HG03175 (cell line): ENCODE data around the gene B4GALT2.

Source experiments
- ATAC-seq: cut with Tn5 transposase; IDR thresholded peaks from one replicate; pipeline ENCODE4 v1.9.1; 2021; ENCODE audit warnings: mild to moderate bottlenecking, moderate library complexity; ENCODE audit not compliant: unreplicated experiment

The B4GALT2 gene

DNA sequence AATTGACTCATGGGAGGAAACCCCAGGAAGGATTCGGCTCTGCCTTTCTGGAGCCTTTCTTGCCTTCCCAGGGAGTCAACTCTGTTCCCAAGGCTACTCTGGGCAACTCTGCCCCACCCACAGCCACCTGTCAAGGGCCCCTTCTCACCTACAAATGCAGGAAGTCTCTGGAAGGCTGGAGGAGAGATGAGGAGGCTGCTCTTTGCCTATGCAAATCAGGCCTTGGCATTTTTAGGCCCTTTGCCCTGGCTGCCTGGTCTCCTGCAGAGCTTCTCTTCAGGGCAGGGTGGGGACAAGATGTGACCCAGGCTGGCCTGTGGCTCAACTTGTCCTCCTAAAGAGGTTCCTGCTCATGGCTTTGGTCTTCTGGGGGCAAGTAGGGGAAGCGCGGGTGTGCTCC lies 46.8 kb downstream of the B4GALT2 start:
- no peak for ATAC-seq

DNA sequence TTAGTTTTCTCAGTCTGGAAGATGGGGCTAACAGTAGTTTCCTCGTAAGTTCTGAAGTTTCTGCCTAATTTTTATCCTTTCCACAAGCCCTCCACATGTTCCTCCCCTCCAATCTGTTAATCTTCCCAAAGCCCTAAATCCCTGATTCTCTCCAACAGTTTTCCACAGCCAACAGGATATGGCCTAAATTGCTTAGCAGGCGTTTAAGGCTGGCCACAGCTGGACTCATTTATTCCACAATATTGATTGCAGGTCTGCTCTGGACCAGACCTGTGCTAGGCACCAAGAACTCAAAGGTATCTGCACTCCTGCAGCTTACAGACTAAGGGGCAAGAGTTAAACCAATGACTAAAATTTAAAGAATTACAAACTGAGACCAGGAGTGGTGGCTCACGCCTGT lies 48.3 kb downstream of the B4GALT2 start:
- ATAC-seq = no peak

DNA sequence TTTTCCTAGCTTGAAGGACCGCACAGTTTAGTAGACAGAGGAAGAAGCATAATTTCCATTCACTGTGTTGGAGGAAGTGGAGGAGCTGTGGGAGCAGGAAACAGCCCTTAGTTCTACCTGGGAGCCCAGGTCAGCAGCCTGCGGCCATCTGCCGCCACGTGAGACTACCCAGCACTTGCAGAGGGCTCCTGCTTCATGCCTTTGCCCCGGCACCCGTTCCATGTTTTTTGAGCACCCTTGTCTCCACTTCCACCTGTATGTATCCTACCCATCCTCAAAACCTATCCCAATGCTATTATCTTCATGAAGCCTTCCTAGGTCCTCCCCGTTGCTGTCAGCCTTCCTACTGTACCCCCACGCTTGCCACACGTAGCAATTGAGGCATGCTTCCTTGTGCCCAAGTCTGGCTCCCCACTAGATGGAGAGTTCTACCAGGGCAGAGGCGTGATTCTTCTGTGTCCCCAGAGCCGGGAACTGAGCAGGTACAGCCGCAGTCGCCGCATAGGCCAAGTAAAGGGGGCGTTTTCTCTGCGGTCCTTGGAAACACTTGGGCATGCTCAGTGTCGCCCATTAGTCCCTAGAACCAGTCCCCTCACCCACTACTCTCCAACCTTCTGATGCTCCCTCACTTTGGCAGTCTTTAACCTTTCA lies 50.4 kb downstream of the B4GALT2 start:
- ATAC-seq = peak; percentile 22

DNA sequence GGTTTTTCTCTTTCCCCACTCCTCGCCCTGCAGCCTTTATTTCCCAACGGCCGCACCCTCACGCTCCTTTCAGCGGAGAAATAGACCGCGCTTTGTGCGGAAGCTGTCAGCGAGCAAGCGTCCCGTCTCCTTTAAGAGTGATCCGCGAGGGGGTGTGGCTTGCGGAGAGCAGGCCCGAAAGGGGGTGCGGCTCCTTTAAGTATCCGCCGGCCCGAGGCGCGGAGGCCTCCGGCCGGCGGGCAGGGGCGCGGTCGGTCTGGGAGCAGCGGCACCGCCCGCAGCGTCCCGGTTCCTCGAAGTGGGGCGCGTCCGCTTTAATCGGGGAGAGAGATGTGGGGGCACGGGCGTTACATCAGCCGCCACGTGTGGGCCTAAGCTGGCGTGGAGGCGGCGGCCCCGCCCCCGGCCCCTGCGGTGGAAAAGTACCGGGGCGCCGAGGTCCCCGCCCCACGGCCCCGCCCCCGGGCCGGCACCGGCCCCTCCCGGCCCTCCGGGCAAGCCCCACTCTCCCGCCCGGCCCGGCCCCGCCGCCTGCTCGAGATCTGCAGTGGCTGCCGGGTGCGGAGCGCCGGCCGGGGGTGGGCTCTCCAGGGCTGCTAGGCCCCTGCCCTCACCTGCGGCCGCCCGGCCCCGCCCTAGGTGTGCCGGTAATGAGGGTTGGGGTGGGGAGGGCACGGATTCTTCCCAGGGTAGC lies 51.0 kb downstream of the B4GALT2 start:
- peak; percentile 89 for ATAC-seq

DNA sequence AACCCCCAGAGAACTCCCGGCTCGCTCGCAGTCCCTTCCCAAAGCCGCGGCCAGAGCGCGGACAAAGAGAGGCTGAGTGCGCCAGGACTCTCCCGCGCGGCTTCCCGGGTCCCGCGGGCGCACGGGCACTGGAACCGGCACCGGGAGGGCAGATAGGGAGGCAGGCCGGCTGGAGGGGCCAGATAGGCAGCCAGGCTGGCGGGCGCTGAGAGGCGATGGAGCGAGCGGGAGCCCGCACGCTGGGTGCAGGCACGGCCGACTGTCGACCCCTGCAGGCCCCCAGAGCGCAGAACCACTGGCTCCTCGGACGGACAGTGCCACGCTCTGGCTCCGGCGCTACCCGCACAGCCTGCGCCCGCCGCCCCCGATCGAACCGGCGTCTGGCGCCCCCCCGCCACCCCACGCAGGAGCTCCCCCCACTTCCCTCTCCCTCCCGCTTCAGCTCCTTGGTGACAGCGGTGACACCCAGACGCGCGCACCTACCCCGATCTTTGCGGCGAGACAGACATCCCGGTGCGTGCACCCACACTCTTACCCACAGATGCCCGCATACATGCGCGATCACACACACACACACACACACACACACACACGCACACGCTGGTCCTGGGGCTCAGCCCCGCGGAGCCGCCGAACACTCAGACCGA lies 51.7 kb downstream of the B4GALT2 start:
- peak; percentile 20 for ATAC-seq

DNA sequence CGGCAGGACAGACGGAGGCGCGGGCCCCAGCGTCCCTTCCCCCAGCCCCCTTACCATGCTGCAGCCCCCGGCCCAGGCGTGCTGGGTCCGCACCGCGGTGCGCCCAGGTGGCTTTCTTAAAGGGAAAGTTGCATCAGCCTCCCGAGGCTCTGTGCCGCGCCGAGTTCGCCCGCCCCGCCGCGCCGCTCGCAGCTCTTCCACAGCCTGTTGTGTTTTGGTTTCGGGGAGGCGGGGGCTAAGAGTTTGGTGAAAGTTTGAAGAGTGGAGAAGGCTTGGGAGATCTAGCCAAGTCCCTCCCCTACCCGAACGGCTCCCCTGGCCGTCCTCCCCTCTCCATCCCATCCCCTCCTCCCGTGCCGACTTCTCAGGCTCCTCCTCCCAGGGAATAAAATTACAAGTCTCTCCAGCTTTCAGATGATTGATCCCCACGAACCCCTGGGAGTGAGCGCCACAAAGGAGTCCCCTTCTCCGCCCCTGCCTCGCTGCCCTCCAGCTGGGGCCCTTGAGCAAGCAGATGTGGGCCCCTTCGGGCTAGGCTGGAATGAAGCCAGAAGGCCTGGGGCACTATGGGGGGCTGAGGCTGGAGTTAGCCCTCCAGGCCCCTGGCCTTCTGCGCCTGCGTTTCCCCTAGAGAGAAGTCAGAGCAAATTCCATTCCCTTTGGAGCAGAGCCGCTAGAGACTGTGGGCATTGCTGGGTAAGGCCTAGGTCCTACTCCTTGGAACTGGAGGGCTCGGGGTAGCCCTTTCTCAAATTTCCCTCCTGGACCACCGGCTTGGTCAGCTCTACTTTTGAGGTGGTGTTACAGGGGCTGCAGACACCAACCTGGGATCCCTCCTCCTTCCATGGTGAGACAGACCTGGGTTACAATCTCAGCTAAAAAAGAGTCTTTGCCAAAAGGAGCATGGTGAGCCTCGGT lies 52.5 kb downstream of the B4GALT2 start, which contains the start of gene SLC6A9:
Gene SLC6A9, minus strand, starts transcription at position 211 of the 918 bp plus-strand sequence. CDS start 7,185 bp downstream, outside the sequence.
- ATAC-seq = no peak

DNA sequence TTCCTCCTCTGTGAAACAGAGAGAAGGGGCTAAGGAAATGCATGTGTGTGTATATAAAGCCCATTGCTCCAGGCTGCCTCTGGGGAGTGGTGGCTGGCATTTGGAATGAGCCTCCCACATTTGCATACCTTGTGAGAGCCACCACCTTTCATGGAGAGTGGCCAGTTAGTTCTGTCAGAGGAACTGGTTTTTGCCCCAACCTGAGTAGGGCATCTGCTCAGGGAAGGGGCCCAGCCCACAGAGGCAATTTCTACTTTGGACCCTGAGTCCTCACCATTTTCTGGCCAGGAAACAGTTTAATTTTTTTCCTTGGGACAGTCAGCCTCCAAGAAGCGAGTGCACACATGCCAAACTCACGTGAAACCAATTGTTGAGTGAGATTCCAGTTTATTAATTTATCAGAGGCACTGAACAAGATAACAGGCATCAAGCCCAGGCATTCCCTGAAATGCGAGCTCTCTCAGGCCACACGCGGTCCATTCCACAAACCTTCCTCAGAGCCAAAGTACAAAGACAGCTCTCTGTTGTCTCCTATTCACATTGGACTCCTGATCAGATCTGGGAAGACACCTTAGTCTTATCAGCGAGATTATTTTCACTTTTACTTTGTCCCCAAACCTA lies 53.3 kb downstream of the B4GALT2 start:
- ATAC-seq = no peak

DNA sequence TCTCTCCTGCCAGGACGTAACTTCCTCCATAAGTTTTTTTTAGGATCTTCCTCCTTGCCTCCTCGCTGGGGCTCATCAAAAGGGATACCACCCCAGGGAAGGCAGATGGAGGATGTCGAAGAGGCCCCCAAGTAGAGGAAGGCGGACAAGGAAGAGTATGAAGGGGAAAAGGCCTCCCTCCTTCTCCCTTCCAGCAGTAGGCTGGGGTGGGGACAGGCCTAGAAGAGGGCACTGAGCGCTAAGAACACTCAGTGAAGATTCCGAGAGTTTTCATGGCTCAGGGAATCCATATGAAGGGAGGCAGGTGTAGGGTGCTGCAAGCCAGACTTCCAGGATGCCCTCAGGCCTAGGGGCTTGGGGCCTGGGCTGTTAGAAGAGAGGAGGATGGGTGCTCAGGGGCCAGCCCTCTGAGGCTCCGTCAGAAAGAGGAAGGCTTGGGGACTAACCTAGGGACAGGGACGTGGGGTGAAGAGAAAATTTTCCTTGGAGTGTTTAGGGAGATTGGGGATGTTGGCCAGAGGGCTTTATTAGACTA lies 54.1 kb downstream of the B4GALT2 start:
- ATAC-seq = no peak

DNA sequence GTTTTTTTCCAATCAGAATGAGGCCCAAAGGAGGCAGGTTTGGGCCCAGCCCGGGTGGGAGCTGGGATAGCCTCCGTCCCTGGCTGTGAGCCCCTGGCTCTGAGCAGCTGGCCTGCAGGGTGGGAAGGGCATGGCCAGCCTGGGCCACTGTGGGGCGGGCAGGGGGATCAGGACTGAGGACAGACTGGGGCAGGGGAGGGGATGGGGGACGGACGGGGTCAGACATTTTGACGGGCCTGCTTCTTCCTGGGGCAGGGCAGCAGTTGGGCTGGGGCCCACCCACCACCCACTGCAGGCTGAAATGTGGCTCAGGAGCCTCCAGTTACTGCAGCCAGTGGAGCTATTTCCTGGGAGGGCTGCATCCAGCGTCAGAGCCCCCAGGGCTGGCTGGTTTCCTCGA lies 54.7 kb downstream of the B4GALT2 start:
- ATAC-seq = no peak

DNA sequence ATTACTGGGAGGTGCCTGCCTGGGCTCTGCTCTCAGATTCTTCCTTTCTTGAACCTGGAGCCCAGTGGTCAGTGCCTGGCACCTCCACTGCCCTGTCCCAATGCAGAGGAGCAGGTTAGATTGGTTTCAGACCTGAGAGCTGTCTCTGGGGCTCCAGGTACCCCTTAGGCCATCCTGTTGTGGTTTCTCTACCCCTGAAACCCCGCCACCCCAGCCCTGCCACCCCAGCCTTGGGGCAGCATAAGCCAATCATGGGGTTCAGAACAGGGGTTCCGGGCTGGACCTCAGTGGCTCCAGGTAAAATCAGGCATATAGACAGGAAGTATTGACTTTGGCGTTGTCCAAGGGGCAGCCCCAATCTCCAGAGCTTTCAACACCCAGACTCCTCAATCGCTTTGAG lies 55.4 kb downstream of the B4GALT2 start:
- ATAC-seq = no peak

DNA sequence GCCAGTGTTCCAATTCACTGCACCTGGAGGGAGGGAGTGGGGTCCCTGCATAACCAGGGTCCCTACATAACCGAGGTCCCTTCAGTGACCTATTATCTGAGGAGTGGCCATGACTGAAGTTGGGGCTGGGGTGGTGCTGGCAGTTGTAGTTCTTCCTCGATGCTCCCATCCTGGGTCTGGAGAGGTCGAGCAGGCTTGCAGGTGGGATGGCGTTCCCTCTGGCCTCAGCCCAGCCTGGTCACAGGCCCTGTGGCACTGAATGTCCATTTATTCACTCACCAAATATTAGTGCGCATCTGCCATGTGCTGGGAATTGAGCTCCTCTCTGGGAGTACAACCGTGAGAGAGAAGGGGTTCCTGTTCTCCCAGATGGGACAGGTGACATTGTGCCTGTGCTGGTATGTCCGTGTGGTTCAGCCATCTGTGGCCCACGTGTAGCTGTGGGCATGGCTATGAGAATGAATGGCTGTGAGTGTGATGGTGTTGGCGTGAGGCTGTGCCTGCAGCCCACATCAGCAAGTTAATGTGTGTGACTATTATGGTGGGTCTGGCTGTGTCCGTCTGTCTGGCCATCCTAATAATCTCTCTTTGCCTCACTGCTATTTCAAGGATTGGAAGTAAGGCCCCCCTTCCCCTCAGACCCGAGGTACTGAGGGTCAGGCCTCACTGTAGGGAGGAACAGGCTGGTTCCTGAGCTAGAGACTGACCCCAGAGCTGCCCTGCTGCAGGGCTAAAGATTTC lies 56.1 kb downstream of the B4GALT2 start:
- no peak for ATAC-seq

DNA sequence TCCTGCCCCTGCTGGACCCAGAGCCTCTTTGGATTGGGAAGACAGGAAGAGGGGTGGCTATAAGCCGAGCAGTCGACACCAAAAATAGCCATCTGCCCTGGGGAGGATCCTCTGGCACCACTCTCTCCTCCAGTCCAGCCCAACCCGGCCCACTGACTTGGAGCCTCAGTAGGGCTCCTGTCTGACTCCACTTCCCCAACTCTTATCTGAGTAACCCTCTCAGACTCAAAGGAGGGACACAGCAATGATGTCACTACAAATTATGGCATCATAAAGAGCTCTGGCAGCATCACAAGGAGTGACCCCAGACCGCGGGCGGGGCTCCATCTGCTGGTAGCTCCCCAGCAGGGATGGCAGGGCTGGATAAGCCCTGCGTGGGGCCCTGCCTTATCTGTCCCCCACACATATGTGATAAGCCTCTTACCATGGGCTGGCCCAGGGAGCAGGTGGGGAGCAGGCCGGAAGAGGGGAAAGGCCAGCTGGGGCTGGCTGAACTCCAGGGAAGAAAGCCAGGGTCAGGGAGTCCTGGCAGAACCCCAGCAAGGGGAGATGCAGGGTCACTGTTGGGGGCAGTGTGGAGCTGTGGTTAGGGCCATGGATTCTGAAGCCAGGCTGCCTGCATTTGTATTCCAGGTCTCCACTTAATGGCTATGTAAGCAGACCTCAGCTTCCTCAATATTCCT lies 56.9 kb downstream of the B4GALT2 start:
- ATAC-seq = no peak

DNA sequence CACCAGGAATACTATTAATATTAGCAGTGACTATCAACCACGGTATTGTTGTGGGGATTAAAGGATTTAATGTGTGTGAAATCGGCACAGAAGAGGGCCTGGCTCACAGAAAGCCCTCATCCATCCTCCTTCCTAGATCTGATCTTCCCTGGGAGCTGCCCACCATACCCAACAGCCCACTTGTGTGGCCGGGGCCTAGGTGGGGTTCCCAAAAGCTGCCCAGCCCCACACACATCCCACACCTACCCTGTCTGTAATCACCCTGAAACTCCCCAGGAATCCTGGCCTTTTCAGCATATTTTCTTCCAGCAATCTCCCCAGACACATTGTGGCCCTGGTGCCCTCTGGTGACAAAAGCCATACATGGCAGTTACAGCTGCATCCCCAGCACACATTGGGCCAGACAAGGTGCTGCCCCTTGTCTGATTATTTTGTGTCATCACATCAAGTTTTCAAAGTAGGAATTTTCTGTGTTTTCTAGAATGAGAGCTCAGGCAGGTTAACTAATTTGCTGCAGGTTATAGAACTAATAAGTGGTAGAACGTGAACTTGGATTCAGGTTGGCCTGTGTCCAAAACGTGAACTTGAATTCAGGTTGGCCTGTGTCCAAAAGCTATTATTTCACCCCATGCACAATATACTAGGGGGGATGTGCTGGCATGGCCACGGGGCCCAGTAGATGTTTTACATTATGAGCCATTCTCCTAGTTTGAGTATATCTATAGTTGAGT lies 57.6 kb downstream of the B4GALT2 start:
- peak; percentile 43 for ATAC-seq

DNA sequence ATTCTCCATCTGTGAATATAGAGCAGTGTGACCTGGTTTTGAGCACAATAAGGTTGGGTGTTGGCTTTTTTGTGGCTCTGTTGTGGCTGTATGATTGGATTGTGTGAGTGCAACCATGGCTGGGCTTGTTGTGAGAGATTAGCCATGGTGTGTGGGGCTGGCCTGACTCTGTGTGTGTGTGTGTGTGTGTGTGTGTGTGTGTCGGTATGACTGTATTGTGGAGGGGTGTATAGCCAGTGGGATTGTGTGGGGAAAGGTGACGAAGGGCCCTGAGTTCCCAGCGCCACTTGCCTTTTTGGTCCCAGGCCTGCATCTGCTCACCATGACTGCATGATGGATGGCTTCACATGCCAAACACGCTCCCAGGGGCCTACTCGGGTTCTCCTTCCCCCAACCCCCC lies 58.1 kb downstream of the B4GALT2 start:
- no peak for ATAC-seq

DNA sequence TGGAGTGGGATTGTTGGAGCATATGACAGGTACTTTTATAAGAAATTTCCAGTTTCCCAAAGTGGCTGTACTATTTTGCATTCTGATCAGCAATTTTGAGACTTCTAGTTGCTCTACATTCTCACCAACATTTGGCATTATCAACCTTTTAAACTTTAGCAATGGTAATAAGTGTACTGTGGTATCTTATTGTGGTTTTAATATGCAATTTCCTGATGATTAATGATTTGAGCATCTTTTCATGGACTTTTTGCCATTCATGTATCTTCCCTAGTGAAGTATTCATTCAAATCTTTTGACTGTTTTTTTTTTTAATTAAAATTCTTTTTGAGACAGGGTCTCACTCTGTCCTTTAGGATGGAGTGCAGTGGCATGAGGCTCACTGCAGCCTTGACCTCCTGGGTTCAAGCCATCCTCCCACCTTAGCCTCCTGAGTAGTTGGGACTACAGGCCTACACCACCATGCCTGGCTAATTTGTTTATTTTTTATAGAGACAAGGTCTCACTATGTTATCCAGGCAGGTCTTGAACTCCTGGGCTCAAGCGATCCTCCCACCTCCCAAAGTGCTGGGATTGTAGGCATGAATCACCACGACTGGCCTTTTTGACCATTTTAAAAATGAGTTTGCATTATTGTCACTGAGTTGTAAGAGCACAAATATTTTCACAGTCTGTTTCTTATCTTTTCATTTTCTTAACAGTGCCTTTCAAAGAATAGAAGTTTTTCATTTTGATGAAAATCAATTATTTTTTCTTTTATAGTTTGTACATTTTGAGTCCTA lies 60.1 kb downstream of the B4GALT2 start:
- no peak for ATAC-seq

DNA sequence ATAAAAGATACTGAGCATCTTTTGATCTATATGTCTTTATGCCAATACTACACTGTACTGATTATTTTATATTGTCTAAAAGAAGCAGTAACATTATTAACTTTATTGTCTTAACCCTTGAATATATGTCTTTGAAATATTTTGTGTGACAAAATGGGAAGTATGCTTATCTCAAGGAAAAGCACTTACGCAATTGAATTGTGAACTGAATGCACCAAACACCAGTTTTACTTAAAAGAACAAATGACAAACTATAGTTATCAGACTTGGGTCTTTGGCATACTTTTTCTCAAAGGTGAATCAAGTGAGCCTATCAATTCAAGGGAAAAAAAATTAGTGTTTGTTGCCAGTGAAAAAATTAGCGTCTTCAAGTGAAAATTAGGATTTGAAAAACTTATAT lies 61.4 kb downstream of the B4GALT2 start:
- no peak for ATAC-seq
